Inferior parietal cortex (tissue), 1 donor: ENCODE results near the gene KRT6B.
"Not testable (repeated sequence)": the region's sequence is repeated elsewhere in the genome, so short reads cannot be mapped to it uniquely, and the experiment has no call there.

ENCODE experiments used
- DNase-seq: peaks from one replicate; pipeline ENCODE4 v3.0.0-alpha.2; 2016; ENCODE audit errors: extremely low spot score

The KRT6B gene

DNA sequence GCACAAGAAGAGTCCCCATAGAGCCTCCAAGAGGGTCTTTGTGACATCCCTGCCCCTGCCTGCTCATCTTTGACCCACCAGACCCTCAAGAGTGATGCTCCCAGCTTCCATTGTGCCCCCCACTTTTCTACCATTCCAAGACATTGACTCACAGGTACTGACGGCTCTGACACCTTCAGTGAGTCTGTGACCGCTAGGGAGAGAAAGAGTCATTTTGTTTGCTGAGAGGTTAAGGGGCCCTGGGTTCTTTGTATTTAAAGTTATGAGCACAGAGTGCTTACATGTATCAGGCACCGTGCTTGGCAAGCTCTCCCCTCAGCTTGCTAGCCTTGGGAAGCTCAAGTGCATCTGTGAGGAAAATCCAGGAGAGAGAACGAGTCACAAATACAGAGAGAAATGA is 38.7 kb downstream of the KRT6B start:
- DNase-seq, result no peak

DNA sequence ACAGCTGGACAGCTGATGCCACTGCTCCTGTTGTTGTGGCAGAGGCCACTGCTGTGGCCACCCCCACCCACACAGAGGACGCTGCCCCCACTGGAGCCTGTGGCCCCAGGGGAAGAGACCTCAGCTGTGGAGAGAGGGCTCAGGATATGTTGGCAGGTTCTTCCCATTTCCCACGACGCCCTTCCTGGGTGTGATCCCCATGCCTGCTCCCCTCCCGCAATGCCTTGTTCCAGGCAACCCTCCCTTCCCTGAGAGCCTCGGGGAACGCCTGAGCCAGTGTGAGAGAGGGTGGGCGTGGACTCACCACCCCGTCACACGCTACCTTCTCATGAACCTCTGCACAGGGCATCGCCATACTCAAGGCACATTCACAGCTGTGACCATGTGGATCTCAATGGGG is 40.1 kb downstream of the KRT6B start:
- no peak for DNase-seq

DNA sequence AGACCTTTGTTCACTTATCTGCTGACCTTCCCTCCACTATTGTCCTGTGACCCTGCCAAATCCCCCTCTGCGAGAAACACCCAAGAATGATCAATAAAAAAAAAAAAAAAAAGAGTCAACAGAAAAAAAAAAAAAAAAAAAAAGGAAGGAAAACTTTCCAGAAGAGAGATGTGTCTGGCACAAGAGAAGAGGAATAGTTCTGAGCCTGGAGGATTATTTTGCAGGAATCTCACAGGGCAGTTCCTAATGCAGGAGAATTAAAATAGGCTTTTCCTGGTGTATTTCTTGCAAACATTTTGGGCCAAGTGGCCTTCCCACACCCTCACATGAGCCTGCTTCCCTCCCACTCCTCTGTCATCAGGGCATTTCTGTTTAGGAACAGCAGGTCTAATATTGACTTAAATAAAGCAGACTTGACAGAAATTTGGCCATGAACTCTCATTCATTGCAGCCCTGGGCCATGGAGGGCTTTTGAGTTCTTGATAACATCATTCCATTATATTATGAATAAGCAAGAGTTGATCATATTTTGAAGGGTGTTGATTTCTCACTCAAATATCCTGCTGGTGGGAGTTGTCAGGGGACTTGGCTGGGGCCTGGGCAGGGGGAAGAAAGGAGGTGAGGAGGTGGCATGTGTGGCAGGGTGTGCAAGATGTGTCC is 41.2 kb downstream of the KRT6B start:
- not testable (repeated sequence) for DNase-seq

DNA sequence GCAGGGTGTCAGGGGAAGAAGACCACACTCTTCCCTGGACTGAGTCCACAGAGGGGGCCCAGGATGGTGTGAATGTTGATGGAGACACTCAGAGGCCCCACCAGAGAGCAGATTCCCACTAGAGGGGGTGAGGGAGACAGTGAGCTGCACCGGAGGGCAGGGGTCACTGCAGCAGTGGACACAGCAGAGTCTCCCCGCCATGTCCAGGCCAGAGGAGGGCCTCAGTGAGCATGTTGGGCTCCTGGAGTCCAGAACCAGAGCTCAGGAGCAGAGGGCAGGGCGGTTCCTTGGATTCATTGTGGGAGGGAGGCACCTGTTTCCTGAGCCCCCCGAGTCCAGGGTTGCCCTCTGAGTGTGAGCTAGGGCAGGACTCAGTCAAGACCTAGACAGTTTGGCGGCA is 44.0 kb downstream of the KRT6B start:
- no peak for DNase-seq

DNA sequence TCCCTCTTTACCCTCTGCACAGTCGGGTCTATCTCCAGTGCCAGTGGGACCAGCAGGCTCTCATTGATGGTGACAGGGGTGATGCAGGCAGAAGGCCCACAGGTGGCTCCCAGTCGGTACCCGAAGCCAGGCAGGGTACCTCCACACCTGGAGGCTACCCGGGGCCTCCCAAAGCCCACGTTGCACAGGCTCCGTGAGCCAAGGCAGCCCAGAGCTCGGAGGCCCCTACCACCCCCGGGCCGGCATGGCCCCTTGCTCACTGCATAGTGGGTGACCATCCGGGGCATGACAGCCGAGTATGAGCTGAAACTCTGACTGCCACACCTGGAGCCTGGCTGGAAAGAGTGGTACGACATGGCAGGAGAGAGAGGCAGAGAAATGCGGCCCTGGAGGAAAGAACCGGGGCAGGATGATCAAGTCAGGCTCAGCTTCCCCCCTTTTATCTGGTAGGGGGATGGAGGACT is 46.0 kb downstream of the KRT6B start, which contains the start of gene KRT82:
TSS of gene KRT82 (minus strand) at position 414 of the 464 bp plus-strand sequence. CDS start at position 356, 58 bp downstream.
- DNase-seq, result no peak

DNA sequence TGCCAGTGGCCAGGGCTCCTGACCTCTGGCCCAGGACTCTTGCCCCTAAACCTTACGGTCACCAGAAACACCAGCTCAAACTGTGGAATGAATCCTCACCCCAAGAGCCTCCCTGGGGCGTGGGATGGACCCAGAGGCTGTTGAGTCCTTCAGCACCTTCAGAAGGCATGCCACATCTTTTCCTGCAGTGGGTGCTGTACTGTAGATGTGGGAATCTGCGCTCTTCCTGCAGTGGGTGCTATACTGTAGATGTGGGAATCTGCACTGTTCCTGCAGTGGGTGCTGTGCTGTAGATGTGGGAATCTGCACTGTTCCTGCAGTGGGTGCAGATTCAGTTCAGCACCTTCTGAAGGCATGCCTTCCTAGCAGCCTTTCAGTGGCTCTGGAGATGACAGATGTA is 47.0 kb downstream of the KRT6B start:
- no peak for DNase-seq

DNA sequence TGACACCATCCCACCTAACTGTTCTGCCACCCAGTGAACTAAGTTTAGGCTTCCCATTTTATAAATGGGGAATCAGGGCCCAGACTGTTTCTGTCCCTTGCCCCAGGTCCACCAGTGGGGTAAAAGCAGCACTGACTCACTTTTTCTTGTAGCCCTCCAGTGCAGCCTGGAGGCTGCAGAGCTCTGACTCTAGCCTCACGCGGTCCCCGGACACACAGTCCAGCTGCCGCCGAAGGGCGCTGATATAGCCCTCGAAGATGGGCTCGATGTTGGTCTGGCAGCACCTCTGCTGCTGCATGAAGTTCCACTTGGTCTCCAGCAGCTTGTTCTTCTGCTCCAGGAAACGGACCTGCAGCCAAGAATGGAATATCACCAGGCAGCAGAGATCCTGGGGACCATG is 48.4 kb downstream of the KRT6B start:
- no peak for DNase-seq

DNA sequence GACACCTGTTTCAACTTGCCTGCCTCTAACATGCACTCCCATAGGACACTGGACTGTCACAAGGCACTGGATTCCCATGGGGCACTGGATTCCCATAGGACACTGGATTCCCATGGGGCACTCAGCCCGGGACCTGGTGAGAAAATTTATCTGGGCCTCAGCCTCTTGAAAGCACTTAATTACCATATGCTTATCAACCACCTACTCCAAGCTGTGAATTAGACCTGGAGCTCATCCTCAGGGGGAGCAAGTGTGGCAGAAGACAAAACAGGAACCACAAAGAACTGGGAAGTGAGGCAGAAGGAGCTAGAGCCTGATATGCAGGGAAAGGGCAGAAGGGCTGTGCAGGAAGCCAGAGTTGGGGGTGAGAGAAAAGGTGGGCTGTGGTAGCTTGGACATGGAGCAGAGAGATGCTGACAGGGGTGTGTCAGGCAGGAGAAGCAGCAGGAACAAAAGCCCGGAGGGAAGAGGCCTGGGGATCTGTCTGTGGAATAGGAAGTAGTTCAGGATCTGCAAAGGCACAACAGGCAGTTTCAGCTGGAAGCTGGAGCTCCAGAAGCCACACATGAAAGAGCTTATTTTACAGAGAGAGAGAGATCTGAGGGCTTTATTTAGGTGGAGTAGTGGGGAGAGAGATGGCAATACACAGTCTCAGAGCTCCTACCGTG is 48.9 kb downstream of the KRT6B start:
- no peak for DNase-seq

DNA sequence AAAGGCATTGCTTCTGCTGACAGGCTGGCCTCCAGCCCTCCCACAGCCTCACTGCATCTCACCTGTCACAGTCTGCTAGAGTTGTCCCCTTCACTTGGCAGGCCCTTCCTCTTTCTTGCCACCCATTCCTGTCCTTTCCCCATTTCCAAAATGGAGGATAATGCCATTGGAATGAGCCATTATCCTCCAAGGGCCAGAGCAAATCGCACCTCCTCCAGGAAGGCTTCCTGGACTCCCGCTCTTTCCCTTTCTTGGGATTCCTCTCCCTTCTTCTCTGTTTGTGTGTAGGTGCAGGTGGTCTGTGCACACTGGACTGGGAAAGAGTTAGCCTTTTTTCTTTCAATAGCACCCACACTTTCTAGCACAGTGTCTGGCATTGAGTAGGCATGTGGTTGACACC is 49.6 kb downstream of the KRT6B start:
- no peak for DNase-seq

DNA sequence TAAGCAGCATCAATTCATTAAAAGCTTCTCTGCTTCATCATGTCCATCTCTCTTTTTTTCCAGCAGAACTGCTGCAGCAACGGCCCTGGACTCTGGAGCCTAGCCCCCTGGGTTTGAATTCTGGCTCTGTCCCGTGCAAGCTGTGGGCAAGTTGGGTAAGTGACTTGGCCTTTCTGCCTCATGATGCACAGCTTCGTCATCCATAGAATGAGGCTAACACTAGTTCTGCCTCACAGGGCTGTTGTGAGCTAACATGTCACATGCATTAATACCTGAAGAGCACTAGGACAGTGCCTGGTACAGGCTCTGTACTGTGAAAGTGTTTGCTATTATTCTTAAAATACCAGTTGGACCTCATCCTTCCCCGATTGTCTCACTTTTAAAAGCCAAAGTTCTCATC is 50.0 kb downstream of the KRT6B start:
- DNase-seq, result no peak

DNA sequence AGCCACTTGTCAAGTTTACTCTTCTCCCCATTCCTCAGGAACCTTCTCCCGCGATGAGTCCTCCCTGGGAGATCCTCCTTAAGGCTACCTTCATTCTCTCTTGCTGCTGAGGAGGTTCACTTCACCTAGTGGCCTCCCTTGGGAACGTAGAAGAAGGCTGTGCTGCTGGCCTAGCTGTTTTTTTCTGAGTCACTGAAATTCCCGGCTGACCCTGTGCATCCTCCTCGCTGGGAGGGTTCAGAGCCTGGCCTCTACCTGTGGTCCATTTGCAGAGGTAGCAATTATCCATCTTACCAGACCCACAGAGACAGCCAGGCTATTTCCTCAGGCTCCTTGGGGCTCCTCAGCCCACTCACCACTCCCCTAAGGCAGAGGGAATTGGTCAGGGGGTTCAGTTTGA is 50.4 kb downstream of the KRT6B start:
- no peak for DNase-seq

DNA sequence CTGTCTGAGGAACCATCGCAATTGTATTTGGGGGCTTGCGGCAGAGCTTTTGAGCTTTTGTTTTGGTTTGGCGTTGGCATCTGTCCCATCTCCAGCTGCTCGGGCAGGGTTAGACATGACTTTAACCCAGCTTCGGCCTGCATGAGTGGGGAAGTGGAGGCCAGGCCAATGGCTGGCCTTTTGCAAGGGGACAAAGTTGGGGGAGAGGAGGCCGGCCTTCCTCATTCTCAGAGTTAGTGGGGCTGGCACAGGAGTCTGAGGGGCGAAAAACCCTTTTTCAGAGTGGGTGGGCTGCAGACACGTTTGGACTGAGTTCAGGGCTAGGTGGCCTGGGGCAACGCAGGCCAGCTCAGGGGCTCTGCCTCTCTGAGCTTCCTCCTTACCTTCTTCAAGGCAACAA is 51.0 kb downstream of the KRT6B start:
- DNase-seq, result no peak

DNA sequence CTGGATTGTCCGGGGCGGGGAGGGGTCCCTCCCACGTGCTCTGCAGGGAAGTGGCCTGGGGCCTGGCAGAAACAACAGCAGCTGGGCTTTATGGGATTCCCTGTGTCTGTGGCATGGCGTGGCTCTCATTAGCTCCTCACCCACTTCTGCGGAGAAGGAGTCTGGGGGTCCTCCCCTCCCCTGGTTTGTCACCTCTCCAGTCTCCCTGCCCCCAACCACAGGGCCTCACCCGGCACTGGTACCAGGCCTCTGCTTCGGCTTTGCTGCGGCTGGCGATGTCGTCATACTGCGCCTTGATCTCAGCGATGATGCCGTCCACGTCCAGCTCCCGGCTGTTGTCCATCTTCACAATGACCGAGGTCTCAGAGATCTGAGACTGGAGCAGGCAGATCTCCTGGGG is 52.2 kb downstream of the KRT6B start:
- no peak for DNase-seq

DNA sequence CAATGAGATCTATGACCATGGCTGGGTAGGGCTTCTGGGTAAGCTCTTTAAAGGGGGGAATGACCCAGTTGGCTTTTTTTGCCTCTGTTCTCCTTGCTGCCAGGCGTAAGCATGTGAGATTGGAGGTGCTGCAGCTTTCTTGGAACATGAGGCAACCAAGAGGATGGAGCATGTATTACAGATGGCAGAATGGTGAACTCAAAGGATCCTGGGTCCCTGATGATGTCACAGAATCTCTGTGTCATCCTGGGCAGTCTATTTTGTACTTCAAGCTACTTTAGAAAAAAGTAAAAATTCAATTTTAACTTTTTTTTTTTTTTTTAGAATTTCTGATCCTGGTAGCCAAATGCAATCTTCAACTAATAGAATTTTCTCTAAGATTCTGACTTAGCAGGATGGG is 53.8 kb downstream of the KRT6B start:
- no peak for DNase-seq

DNA sequence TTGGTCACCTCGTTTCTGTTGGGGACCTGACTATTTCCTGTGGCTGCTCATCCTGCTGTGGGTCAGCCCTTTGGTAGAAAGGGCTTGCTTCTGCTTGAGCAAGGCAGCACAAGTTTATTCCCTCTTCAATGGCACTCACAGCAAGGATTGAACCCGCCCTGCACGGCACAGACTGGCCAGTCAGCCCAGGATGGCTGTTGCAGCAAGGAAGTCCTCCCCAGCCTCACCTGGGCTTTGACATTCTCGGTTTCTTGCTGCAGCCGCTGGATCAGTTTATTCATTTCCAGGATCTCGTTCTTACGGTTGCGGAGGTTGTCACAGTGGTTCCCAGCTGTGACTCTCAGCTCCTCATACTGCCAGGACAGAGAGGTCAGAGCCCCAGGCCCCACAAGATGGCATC is 55.3 kb downstream of the KRT6B start:
- no peak for DNase-seq
